Subcutaneous abdominal adipose tissue (tissue), 5 donors: ENCODE measurements around the gene CNFN.

Experiments used
- H3K27ac ChIP-seq: one replicate; pipeline ENCODE4 v1.7.0; 2013; ENCODE audit warnings: low read depth, mild to moderate bottlenecking, inconsistent platforms, low read length, moderate library complexity
- H3K27me3 ChIP-seq, 5 donors: one replicate each; pipeline ENCODE4 v1.7.0; 2013; ENCODE audit warnings: low read length in 5 of 5, inconsistent platforms in 1 of 5; ENCODE audit not compliant: control insufficient read depth in 5 of 5, insufficient read depth in 4 of 5
- H3K36me3 ChIP-seq, 5 donors: one replicate each; pipeline ENCODE4 v1.7.0; 2013; ENCODE audit warnings: low read length in 5 of 5; ENCODE audit not compliant: control insufficient read depth in 5 of 5, insufficient read depth in 5 of 5
- H3K4me1 ChIP-seq, 5 donors: one replicate each; pipeline ENCODE4 v1.7.0; 2013; ENCODE audit warnings: low read length in 5 of 5, mild to moderate bottlenecking in 3 of 5, moderate library complexity in 1 of 5; ENCODE audit not compliant: control insufficient read depth in 5 of 5, insufficient read depth in 5 of 5
- H3K4me3 ChIP-seq, 5 donors: one replicate each; pipeline ENCODE4 v1.7.0; 2013; ENCODE audit warnings: low read length in 5 of 5, low read depth in 1 of 5
- H3K9ac ChIP-seq, 5 donors: one replicate each; pipeline ENCODE4 v1.7.0; 2013; ENCODE audit warnings: low read length in 5 of 5, mild to moderate bottlenecking in 4 of 5, moderate library complexity in 3 of 5
- H3K9me3 ChIP-seq, 5 donors: one replicate each; pipeline ENCODE4 v1.7.0; 2013; ENCODE audit warnings: low read length in 5 of 5; ENCODE audit not compliant: control insufficient read depth in 5 of 5
- donor health status: healthy.
- donor health status: healthy.
- donor health status: healthy.
- donor health status: healthy.
- donor health status: healthy.

CNFN gene, protein sequence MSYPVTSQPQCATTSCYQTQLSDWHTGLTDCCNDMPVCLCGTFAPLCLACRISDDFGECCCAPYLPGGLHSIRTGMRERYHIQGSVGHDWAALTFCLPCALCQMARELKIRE

DNA sequence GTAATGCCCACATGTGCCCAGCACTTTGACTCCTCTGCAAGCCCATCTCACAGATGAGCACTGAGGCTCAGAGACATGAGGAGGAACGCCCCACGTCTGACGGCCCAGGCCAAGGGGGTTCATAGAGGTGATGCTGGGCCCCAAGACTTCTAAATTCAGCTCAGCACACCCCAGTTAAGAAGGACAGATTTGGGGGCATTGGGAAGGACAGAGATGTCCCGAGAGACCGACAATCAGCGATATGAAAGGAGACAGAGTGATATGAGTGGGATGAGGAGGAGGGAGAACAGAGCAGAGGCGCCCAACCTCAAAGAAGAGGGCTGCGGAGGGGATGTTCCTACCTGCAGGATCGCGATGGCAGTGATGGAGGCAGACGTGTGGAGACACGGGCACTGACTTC is at the start of gene CNFN:
TSS of gene CNFN (minus strand) at position 399 of the 400 bp plus-strand sequence. CDS start 1,260 bp downstream, outside the sequence.
- peaks cover 2 to 9% (median 8%) of the 10 kb centered on the region in 5 donors for H3K4me1 ChIP-seq
- no peak within 1 kb of the TSS for H3K27ac ChIP-seq
- no peak within 1 kb of the TSS for H3K9ac ChIP-seq
- no peak within 1 kb of the TSS for H3K4me3 ChIP-seq
- peaks cover 9 to 16% (median 14%) of the 10 kb centered on the region in 5 donors for H3K27me3 ChIP-seq
- no peaks in the 10 kb centered on the region for H3K36me3 ChIP-seq
- no peaks in the 10 kb centered on the region for H3K9me3 ChIP-seq

DNA sequence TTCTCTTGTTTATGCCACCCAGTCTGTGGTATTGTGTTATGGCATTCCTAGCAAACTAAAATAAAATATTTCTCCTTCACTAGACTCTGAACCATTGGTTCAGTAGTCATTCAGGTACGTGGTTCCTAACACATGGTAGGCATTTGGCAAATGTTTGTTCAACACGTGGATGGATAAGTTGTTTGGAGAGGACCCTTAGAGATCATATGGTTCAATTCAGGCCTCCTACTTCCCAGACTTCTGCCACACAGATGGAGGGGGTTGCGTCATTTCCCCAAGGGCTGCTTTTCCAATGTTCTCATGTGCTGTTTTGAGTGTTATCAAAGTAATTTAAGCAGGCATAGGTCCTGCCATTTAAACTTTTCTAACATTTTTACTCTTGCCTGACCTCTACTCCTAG is 45.9 kb upstream of the CNFN start:
- Histone ChIP-seq H3K27ac (peak overlapping the region; percentile 94), H3K27me3 (no peaks in the 10 kb centered on the region), H3K9ac (peak overlapping the region in 3 of 5 donors; percentile 11 to 60 (median 52)), H3K36me3 (no peaks in the 10 kb centered on the region), H3K9me3 (no peaks in the 10 kb centered on the region), H3K4me3 (no peak overlapping the region), H3K4me1 (peaks cover 7 to 83% (median 70%) of the 10 kb centered on the region in 5 donors)

GRCh38 chr19:42435316-42435715 is 45.2 kb upstream of the CNFN start:
- Histone ChIP-seq H3K4me3 (peak overlapping the region in 1 of 5 donors; percentile 44), H3K9me3 (no peaks in the 10 kb centered on the region), H3K4me1 (peaks cover 7 to 77% (median 65%) of the 10 kb centered on the region in 5 donors), H3K9ac (peak overlapping the region in 2 of 5 donors; percentile 19 to 52), H3K27ac (peak overlapping the region; percentile 94), H3K27me3 (no peaks in the 10 kb centered on the region), H3K36me3 (no peaks in the 10 kb centered on the region)

- H3K36me3 ChIP-seq, result no peaks in the 10 kb centered on the region
- no peaks in the 10 kb centered on the region for H3K9me3 ChIP-seq
- peak overlapping the region; percentile 94 for H3K27ac ChIP-seq
- H3K9ac ChIP-seq, result peak overlapping the region in 4 of 5 donors; percentile 8 to 75 (median 42)
- H3K4me3 ChIP-seq, result peak overlapping the region in 4 of 5 donors; percentile 14 to 43 (median 20)
- H3K4me1 ChIP-seq, result peaks cover 7 to 73% (median 69%) of the 10 kb centered on the region in 5 donors
- H3K27me3 ChIP-seq, result no peaks in the 10 kb centered on the region
Measured at GRCh38 chr19:42433503-42434260, 43.6 kb upstream of the CNFN start.

GRCh38 chr19:42431486-42431885 is 41.4 kb upstream of the CNFN start:
- Histone ChIP-seq H3K27me3 (no peaks in the 10 kb centered on the region), H3K36me3 (no peaks in the 10 kb centered on the region), H3K9me3 (no peaks in the 10 kb centered on the region), H3K27ac (peak overlapping the region; percentile 94), H3K4me3 (no peak overlapping the region), H3K9ac (no peak overlapping the region), H3K4me1 (peaks cover 7 to 72% (median 68%) of the 10 kb centered on the region in 5 donors)

- Histone ChIP-seq H3K27me3 (peaks cover 0 to 3% (median 0%) of the 10 kb centered on the region in 5 donors), H3K9me3 (no peaks in the 10 kb centered on the region), H3K4me1 (peaks cover 9 to 62% (median 57%) of the 10 kb centered on the region in 5 donors), H3K27ac (peak overlapping the region; percentile 70), H3K36me3 (no peaks in the 10 kb centered on the region), H3K4me3 (no peak overlapping the region), H3K9ac (peak overlapping the region in 1 of 5 donors; percentile 56)
Measured at GRCh38 chr19:42428676-42429075, 38.6 kb upstream of the CNFN start.

- no peaks in the 10 kb centered on the region for H3K9me3 ChIP-seq
- peak within 1 kb of the TSS; percentile 70 for H3K27ac ChIP-seq
- H3K36me3 ChIP-seq, result no peaks in the 10 kb centered on the region
- peak within 1 kb of the TSS in 4 of 5 donors; percentile 50 to 88 (median 78) for H3K4me3 ChIP-seq
- H3K4me1 ChIP-seq, result peaks cover 4 to 62% (median 57%) of the 10 kb centered on the region in 5 donors
- H3K9ac ChIP-seq, result peak within 1 kb of the TSS in 2 of 5 donors; percentile 47 to 75
- peaks cover 0 to 3% (median 0%) of the 10 kb centered on the region in 5 donors for H3K27me3 ChIP-seq
Measured at GRCh38 chr19:42427313-42427712, 37.2 kb upstream of the CNFN start, which contains the start of gene LIPE. TSS of gene LIPE (minus strand) at chr19:42427388. CDS start at chr19:42427149, 239 bp downstream.

GRCh38 chr19:42426643-42427042 is 36.5 kb upstream of the CNFN start:
- peak overlapping the region in 4 of 5 donors; percentile 50 to 88 (median 78) for H3K4me3 ChIP-seq
- H3K9ac ChIP-seq, result peak overlapping the region in 2 of 5 donors; percentile 47 to 75
- H3K9me3 ChIP-seq, result no peaks in the 10 kb centered on the region
- peak overlapping the region; percentile 70 for H3K27ac ChIP-seq
- peaks cover 0 to 3% (median 0%) of the 10 kb centered on the region in 5 donors for H3K27me3 ChIP-seq
- peaks cover 10 to 63% (median 58%) of the 10 kb centered on the region in 5 donors for H3K4me1 ChIP-seq
- no peaks in the 10 kb centered on the region for H3K36me3 ChIP-seq

- no peaks in the 10 kb centered on the region for H3K9me3 ChIP-seq
- peak overlapping the region in 4 of 5 donors; percentile 11 to 94 (median 66) for H3K9ac ChIP-seq
- H3K27ac ChIP-seq, result peak overlapping the region; percentile 100
- H3K4me3 ChIP-seq, result peak overlapping the region; percentile 9 to 88 (median 73)
- H3K4me1 ChIP-seq, result peaks cover 15 to 77% (median 68%) of the 10 kb centered on the region in 5 donors
- H3K36me3 ChIP-seq, result no peaks in the 10 kb centered on the region
- peaks cover 0 to 3% (median 0%) of the 10 kb centered on the region in 5 donors for H3K27me3 ChIP-seq
Measured at GRCh38 chr19:42424712-42425131, 34.6 kb upstream of the CNFN start.

GRCh38 chr19:42424345-42424707 is 34.2 kb upstream of the CNFN start:
- H3K9me3 ChIP-seq, result no peaks in the 10 kb centered on the region
- peak overlapping the region; percentile 100 for H3K27ac ChIP-seq
- H3K27me3 ChIP-seq, result peaks cover 0 to 3% (median 0%) of the 10 kb centered on the region in 5 donors
- H3K36me3 ChIP-seq, result no peaks in the 10 kb centered on the region
- peak overlapping the region in 4 of 5 donors; percentile 11 to 94 (median 68) for H3K9ac ChIP-seq
- H3K4me1 ChIP-seq, result peaks cover 15 to 79% (median 70%) of the 10 kb centered on the region in 5 donors
- H3K4me3 ChIP-seq, result peak overlapping the region in 4 of 5 donors; percentile 73 to 88 (median 78)
